Astrocyte (in vitro differentiated cells and primary cell): ENCODE data around the gene SNX6. TPM values are rescaled to one million over a fixed set of nuclear protein-coding genes. Genes with fewer than 3 reads are reported as not detected.
"Not testable (repeated sequence)": the region's sequence is repeated elsewhere in the genome, so short reads cannot be mapped to it uniquely, and the experiment has no call there.

Source experiments
- DNase-seq: peaks from one replicate; pipeline ENCODE4 v3.0.0-alpha.2; 2010; ENCODE audit warnings: low read depth
- FAIRE-seq: peaks from 2 replicates; lab custom pipeline; 2011; peaks lifted over from hg19 to GRCh38; lab: Jason Lieb, UNC
- H2AFZ ChIP-seq: 2 replicates; pipeline ENCODE4 v1.6.0; 2012; ENCODE audit warnings: low read depth, low read length, inconsistent platforms
- H3K27ac ChIP-seq: 2 replicates; pipeline ENCODE4 v1.5.1; 2011; ENCODE audit warnings: low read depth, low read length, inconsistent platforms
- H3K27me3 ChIP-seq: 2 replicates; pipeline ENCODE4 v1.6.0; 2011; ENCODE audit warnings: low read length, inconsistent platforms; ENCODE audit not compliant: insufficient read depth
- H3K36me3 ChIP-seq: 2 replicates; pipeline ENCODE4 v1.5.1; 2011; ENCODE audit warnings: low read length, inconsistent platforms; ENCODE audit not compliant: insufficient read depth
- H3K4me1 ChIP-seq: 2 replicates; pipeline ENCODE4 v1.5.1; 2011; ENCODE audit warnings: low read length, inconsistent platforms; ENCODE audit not compliant: insufficient read depth
- H3K4me2 ChIP-seq: 2 replicates; pipeline ENCODE4 v1.6.0; 2012; ENCODE audit warnings: low read length, inconsistent platforms
- H3K4me3 ChIP-seq: 2 replicates; pipeline ENCODE4 v1.5.1; 2011; ENCODE audit warnings: low read depth, mild to moderate bottlenecking, low read length, inconsistent platforms; ENCODE audit not compliant: insufficient read depth
- H3K79me2 ChIP-seq: 2 replicates; pipeline ENCODE4 v1.6.0; 2012; ENCODE audit warnings: mild to moderate bottlenecking, low read length, inconsistent platforms; ENCODE audit not compliant: insufficient read depth
- H3K9ac ChIP-seq: 2 replicates; pipeline ENCODE4 v1.6.0; 2012; ENCODE audit warnings: mild to moderate bottlenecking, low read length, inconsistent platforms
- H3K9me3 ChIP-seq: 2 replicates; pipeline ENCODE4 v1.5.1; 2012; ENCODE audit warnings: low read depth, mild to moderate bottlenecking, low read length, inconsistent platforms; ENCODE audit not compliant: insufficient read depth
- H4K20me1 ChIP-seq: 2 replicates; pipeline ENCODE4 v1.6.0; 2012; ENCODE audit warnings: low read length, inconsistent platforms; ENCODE audit not compliant: insufficient read depth
- H3K27ac Mint-ChIP-seq: one replicate; pipeline ENCODE4 v1.8.0; 2021; ENCODE audit warnings: mild to moderate bottlenecking, mixed read lengths; ENCODE audit not compliant: unreplicated experiment
- H3K27me3 Mint-ChIP-seq: one replicate; pipeline ENCODE4 v1.8.0; 2021; ENCODE audit warnings: low read depth, mixed read lengths; ENCODE audit not compliant: unreplicated experiment
- H3K36me3 Mint-ChIP-seq: one replicate; pipeline ENCODE4 v1.8.0; 2021; ENCODE audit warnings: low read depth, mixed read lengths; ENCODE audit not compliant: unreplicated experiment
- H3K4me1 Mint-ChIP-seq: one replicate; pipeline ENCODE4 v1.8.0; 2021; ENCODE audit warnings: low read depth, mixed read lengths; ENCODE audit not compliant: unreplicated experiment
- H3K4me3 Mint-ChIP-seq: one replicate; pipeline ENCODE4 v1.8.0; 2021; ENCODE audit warnings: mild to moderate bottlenecking, moderate library complexity, mixed read lengths; ENCODE audit not compliant: unreplicated experiment
- H3K9me3 Mint-ChIP-seq: one replicate; pipeline ENCODE4 v1.8.0; 2021; ENCODE audit warnings: mild to moderate bottlenecking, mixed read lengths; ENCODE audit not compliant: unreplicated experiment
- CTCF ChIP-seq: IDR thresholded peaks from 2 replicates; pipeline ENCODE4 v1.5.1; 2011; ENCODE audit warnings: low read depth, mild to moderate bottlenecking, inconsistent platforms, low read length, moderate library complexity; ENCODE audit not compliant: insufficient read depth
- EZH2 ChIP-seq: IDR thresholded peaks from 2 replicates; pipeline ENCODE4 v1.6.1; 2012; ENCODE audit warnings: mild to moderate bottlenecking, low read length, inconsistent platforms; ENCODE audit not compliant: insufficient read depth
- total RNA-seq: library from RNA; stranded (reverse); gene quantifications from 2 replicates; pipeline ENCODE4 v1.2.1, GENCODE V29; 2021

SNX6 gene
- total RNA-seq, 1 donor from 2014 or later: 111 TPM

- no peaks in the 10 kb centered on the region for H3K4me1 ChIP-seq
- no peak for FAIRE-seq
- H3K79me2 ChIP-seq: no peaks in the 10 kb centered on the region
- H3K27ac Mint-ChIP-seq: peak overlapping the region; percentile 93
- TF ChIP-seq EZH2: no peak
- TF ChIP-seq CTCF: no peak
- no peaks in the 10 kb centered on the region for H3K9me3 ChIP-seq
- no peaks in the 10 kb centered on the region for H3K9me3 Mint-ChIP-seq
- no peak overlapping the region for H3K4me3 Mint-ChIP-seq
- peak overlapping the region; percentile 48 for H3K4me2 ChIP-seq
- no peak overlapping the region for H3K27ac ChIP-seq
- H3K27me3 ChIP-seq: no peaks in the 10 kb centered on the region
- H4K20me1 ChIP-seq: no peaks in the 10 kb centered on the region
- H3K9ac ChIP-seq: peak overlapping the region; percentile 1
- DNase-seq: no peak
- H2AFZ ChIP-seq: no peak overlapping the region
- no peaks in the 10 kb centered on the region for H3K36me3 Mint-ChIP-seq
- H3K4me1 Mint-ChIP-seq: peaks cover 2% of the 10 kb centered on the region
- no peaks in the 10 kb centered on the region for H3K27me3 Mint-ChIP-seq
- H3K36me3 ChIP-seq: no peaks in the 10 kb centered on the region
- no peak overlapping the region for H3K4me3 ChIP-seq
Measured at GRCh38 chr14:34554540-34555250, 75.3 kb downstream of the SNX6 start.

GRCh38 chr14:34549276-34549966 lies 80.5 kb downstream of the SNX6 start:
- H2AFZ ChIP-seq, H3K36me3 Mint-ChIP-seq, H3K27me3 Mint-ChIP-seq, H3K9ac ChIP-seq, H3K4me2 ChIP-seq, H3K9me3 Mint-ChIP-seq, H3K4me1 ChIP-seq, H3K4me1 Mint-ChIP-seq, FAIRE-seq, DNase-seq, H3K9me3 ChIP-seq, H3K27me3 ChIP-seq, H3K4me3 ChIP-seq, H3K27ac ChIP-seq, H3K27ac Mint-ChIP-seq, H3K4me3 Mint-ChIP-seq, H3K79me2 ChIP-seq, H4K20me1 ChIP-seq, H3K36me3 ChIP-seq: not testable (repeated sequence)

- H3K27me3 ChIP-seq: no peaks in the 10 kb centered on the region
- DNase-seq: no peak
- FAIRE-seq: no peak
- H3K79me2 ChIP-seq: no peaks in the 10 kb centered on the region
- Mint-ChIP-seq H3K4me3 (no peak overlapping the region), H3K36me3 (no peaks in the 10 kb centered on the region), H3K27ac (no peak overlapping the region), H3K9me3 (no peaks in the 10 kb centered on the region), H3K27me3 (no peaks in the 10 kb centered on the region), H3K4me1 (no peaks in the 10 kb centered on the region)
- no peaks in the 10 kb centered on the region for H3K36me3 ChIP-seq
- no peaks in the 10 kb centered on the region for H4K20me1 ChIP-seq
- H3K4me3 ChIP-seq: no peak overlapping the region
- H3K9ac ChIP-seq: no peak overlapping the region
- H3K4me2 ChIP-seq: no peak overlapping the region
- no peaks in the 10 kb centered on the region for H3K9me3 ChIP-seq
- no peak overlapping the region for H3K27ac ChIP-seq
- H3K4me1 ChIP-seq: no peaks in the 10 kb centered on the region
- TF ChIP-seq CTCF: no peak
- TF ChIP-seq EZH2: no peak
- no peak overlapping the region for H2AFZ ChIP-seq
Measured at GRCh38 chr14:34548472-34548981, 81.4 kb downstream of the SNX6 start.

GRCh38 chr14:34547136-34547520 lies 82.8 kb downstream of the SNX6 start:
- H3K79me2 ChIP-seq, H2AFZ ChIP-seq, H3K4me3 ChIP-seq, H3K4me2 ChIP-seq, H3K9me3 Mint-ChIP-seq, H3K27ac ChIP-seq, H3K4me1 ChIP-seq, H3K27ac Mint-ChIP-seq, H3K4me3 Mint-ChIP-seq, H3K36me3 Mint-ChIP-seq, DNase-seq, H3K27me3 ChIP-seq, FAIRE-seq, H3K36me3 ChIP-seq, H4K20me1 ChIP-seq, H3K9ac ChIP-seq, H3K9me3 ChIP-seq, H3K27me3 Mint-ChIP-seq, H3K4me1 Mint-ChIP-seq: not testable (repeated sequence)
